Stimulated activated CD4-positive, alpha-beta T cell treated with anti-CD3 and anti-CD28 coated beads, Interleukin-1b, Interleukin-23, amount 100 ng/mL, for 4 hours (primary cell): Measurements from ENCODE around the gene SNX2.

ENCODE experiments used
- DNase-seq, 2 donors: peaks; one replicate each; pipeline ENCODE4 v3.0.0-alpha.2; 2020; ENCODE audit warnings: low read depth in 2 of 2

SNX2 gene

DNA sequence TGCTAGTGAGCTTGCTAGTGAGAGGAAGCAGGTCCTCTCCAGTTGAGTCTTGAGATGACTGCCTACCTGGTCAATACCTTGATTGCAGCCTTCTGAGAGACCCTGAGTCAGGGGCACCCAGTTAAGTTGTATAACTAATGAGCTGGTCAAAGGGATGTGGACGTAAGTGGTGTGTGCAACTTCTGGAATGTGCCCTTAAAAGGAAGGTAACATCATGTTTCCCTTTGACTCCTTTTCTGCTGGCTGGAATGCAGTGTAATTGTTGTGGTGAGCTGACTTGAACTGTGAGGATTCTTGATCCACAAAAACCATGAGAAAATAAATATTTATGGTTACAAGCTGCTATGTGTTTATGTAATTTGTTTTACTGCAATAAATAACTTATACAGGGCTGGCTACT is 2.4 kb upstream of the SNX2 start:
- no peak for DNase-seq

DNA sequence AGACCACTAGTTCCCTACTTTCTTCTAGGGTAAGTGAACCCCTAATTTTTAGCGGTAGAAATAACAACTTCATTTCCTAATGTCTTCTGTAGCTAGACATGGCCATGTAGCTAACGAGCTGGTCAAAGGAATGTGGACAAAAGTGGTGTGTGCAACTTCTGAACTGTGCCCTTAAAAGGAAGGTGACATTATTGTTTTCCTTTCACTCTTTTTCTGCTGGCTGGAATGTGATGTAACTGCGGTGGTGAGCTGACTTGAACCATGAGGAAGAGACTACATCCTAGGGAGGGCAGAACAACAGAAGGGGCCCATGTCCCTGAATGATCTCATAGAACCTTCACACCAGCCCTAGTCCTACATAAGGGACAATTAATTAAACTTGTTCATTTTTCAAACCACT is 1.3 kb upstream of the SNX2 start:
- no peak for DNase-seq

DNA sequence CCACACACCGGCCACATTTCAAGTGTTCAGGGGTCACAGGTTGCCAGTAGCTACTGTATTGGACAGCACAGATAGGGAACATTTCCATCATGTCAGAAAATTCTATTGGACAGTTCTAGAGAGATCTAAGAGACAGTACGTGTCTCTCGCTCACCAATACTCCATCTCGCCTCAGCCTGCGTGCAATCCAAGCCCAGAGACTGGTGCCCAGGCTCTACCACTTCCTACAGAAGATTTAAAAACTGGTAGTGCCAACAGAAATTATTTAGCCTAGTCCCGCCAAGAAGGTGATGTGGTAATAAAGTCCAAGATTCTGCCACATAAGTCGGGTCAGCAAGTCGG is 390 bp upstream of the SNX2 start:
- no peak for DNase-seq

DNA sequence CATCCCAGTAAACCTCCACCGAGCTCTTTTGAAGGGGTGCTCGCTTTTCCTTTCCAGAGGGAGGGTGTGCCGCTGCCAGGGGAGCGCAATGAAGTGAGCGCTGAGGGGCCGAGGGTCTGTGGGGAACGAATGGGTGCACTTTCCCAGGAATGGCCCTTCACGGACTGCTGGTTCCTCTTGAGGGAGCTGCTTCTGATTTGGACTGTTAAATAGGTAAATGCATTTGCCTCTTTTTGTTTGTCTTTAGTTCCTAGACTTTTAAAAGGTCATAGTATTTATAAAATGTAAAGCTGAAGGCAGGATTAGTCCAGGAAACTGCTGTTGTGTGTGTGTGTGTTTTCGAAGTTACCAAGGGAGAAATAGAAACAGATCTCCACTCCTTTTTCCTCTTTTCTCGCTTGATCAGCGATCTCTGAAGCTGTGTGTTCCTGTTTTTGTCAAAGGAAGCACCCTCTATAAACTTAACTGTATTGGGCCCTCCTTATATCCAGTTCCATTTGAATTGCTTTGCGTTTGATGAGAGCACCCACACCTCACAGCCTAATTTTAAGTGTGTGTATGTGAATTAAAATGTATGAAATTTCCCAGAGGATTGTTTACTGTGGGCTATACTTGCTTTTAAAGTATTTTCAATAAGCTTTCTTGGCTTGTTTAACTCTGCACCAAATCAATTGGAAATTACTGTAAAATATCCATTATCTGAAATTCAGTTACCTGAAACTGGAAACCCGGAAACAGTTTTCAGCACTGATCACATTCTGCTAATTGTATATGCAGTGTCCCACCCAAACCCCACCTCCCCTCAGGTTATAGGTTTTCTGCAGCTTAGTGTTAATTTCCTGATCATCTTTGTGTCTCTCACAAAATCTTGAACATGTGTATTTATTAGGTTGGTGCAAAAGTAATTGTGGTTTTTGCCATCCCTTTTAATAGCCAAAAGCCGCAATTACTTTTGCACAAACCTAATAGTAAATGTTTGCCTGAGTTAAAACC is 966 bp downstream of the SNX2 start:
- no peak for DNase-seq

DNA sequence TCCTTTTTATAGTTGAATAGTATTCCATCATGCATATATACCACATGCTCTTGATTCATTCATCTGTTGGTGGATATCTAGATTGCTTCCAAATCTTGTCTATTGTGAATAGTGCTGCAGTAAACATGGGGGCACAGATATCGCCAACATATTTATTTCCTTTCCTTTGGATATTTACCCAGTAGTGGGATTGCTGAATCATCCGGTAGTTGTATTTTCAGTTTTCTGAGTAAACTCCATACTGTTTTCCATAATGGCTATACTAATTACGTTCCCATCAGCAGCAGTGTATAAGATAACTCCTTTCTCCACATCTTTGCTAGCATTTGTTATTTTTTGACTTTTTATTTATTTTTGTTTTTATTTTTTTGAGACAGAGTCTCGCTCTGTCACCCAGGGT is 3.3 kb downstream of the SNX2 start:
- no peak for DNase-seq

DNA sequence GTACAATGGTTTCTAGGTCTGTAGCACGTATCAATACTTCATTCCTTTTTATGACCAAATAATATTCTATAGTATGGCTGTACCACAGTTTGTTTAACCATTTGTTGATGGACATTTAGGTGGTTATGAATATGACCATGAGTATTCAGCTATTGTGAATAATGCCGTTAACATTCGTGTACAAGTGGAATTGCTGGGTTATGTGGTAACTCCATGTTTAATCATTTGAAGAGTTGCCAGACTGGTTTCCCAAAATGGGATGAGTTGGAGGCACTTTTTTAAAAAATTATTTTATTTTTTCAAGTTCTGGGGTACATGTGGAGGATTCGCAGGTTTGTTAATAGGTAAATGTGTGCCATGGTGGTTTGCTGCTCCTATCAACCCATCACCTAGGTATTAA is 4.6 kb downstream of the SNX2 start:
- DNase-seq: no peak

DNA sequence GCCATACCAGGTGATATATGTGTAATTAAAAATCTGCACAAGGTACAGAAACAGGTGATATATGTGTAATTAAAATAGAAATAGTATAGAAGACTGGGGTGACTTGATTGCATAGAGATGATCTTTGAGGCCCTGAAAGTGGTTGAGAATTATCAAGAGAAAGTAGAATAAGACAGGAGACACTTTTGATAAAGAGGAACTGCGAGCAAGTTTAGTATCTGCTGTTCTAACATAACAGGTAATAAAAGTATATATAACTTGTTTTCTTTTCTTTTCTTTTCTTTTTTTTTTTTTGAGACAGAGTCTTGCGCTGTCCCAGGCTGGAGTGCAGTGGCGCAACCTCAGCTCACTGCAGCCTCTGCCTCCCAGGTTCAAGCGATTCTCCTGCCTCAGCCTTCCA is 5.4 kb downstream of the SNX2 start:
- no peak for DNase-seq

DNA sequence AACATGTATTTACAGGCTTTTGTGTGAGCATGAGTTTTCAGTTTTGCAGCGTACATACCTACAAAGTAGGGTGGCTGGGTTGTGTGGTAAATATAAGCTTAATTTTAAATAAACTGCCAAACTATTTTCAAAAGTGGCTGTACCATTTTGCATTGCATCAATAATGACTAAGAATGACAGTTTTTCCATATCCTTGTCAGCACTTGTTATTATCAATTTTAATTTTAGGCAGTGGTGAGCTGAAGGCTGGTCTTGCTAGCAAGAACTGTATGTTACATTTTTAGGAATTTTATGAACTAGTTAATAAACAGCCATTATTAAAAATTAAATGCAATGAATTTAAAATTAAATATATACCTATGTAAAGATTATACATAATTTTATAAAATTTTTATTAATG is 6.6 kb downstream of the SNX2 start:
- no peak for DNase-seq

DNA sequence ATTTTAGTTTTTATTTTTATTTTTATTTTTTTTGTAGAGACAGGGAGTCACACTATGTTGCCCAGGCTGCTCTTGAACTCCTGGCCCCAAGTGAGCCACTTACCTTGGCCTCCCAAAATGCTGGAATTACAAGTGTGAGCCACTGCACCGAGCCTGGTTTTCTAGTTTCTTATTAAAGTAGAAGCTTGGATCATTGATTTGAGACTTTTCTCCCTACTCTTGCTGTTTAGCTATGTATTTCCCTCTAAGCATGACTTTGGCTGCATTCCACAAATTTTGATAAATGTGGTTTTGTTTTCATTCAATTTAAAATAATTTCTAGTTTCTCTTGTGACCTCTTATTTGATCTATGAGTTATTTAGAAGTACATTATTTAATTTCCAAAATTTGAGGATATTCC is 10.4 kb downstream of the SNX2 start:
- DNase-seq: no peak

DNA sequence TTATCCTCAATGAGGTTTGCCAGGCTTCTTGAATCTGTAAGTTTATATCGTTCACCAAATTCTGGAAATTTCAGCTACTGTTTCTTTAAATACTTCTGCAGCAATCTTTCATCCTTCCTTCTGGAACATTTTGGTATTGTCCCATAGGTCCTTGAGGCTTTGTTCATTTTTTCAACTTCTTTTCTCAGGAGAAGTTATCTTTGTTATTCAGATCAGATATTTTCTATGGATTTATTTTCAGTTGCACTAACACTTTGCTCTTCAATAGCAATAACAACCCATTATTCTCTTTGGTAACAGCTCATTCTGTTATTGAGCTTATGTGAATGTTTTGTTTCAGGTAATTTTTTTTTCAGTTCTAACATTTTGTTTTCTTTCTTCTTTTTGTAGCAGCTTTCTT is 13.5 kb downstream of the SNX2 start:
- DNase-seq: no peak

DNA sequence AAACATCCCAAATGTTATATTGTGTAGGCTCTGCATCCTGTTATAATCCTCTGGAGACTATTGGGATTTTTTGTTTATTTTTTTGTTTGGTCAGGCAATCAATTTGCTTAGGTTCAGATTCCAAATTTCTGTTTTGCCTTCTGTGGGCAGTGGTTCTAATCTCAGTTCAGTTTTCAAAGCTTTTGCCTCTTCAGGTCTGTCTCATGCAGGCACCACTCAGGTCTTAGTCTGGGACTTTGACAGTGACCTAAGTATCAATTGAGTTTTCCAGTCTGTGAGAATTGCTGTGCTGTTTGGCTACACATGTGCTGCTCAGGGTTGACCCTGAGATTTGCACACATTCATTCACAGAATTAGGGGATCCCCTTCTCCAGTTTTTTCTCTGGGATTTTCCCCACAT is 14.1 kb downstream of the SNX2 start:
- DNase-seq: no peak

DNA sequence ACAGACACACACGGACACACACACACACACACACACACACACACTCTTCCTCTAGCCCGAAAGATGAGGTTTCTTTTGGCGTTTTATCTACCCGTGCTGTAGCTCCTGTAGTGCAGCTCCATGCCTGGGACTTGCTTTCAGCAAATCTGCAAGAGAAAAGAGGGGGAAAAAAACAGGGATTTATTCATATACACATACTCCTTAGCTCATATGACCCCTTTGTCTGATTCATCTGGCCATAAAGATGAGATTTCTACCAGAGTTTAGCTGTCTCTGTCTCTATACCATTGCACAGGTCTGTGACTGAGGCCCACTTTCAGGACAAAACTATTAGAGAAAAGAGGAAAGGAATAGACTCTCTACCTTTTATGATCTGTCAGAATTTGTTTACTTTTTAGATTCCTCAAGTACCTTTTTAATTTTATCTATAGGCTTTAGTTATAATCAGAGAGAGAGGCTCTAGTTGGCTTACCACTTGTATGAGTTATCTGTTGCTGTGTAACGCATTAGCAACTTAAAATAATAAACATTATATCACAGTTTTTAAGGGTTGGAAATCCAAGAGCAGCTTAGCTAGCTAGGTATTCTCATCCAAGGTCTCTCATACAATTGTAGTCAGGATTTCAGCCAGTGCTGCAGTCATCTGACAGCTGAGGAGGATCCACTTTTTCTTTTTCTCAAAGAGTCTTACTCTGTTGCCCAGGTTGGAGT is 14.7 kb downstream of the SNX2 start:
- DNase-seq: no peak

DNA sequence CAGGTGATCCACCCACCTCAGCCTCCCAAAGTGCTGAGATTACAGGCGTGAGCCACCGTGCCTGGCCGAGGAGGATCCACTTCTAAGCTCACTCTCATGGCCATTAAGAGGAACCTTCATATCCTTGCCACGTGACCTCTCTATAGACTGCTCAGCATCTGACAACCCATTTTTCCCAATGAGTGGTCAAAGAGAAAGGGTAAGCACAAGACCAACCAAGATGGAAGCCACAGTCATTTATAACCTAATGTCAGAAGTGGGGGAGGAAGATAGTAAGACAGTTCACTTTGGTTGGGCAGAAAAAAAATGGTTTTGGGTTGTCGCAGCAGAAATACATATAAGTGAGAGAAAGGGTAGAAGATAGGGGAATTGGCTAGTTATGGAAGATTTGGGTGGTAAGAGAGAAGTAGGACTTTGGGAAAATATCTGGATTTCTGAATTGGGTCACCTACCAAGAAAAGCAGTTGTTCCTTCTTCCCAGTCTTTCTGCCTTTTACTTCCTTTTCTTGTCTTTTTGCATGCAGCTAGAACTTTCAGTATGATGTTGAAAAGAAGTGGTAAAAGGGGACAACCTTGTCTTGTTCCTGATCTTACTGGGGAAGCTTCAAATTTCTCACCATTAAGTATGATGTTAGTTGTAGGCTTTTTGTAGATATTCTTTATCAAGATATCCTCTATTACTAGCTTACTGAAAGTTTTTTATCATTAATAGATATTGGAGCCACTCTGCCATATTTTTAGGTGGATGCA is 15.6 kb downstream of the SNX2 start:
- no peak for DNase-seq

DNA sequence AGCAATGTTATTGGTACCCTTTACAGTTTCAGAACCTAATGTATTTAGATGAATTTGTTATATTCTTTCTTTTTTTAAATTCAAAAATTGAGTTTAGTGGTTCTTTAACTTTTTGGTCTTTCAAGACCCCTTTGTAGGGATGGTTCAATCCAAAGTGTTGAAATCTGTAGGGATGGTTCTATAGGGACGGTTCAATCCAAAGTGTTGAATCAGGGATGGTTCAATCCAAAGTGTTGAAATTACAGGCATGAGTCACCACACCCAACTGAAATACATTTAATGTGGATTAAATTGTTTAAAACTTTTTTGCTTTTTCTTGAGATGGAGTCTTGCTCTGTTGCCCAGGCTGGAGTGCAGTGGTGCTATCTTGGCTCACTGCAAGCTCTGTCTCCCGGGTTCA is 30.6 kb downstream of the SNX2 start:
- no peak for DNase-seq

DNA sequence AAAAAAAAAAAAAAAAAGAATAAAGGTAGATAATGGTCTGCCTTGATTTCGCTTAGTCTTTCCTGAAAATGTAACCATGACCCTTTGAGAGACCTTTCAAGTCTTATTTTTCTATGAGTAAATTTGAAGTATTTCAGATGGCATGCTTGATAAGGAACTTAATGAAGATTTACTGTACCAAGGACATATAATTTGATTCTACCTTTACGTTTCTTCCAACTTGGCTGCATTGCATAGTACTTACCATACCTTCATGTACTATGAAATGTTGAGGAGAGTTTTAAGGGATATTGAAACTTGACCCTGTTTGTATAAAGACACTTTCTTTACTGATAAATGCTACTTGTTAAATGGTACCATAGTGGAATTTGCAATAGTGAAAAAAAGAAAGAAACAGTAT is 35.5 kb downstream of the SNX2 start:
- no peak for DNase-seq

DNA sequence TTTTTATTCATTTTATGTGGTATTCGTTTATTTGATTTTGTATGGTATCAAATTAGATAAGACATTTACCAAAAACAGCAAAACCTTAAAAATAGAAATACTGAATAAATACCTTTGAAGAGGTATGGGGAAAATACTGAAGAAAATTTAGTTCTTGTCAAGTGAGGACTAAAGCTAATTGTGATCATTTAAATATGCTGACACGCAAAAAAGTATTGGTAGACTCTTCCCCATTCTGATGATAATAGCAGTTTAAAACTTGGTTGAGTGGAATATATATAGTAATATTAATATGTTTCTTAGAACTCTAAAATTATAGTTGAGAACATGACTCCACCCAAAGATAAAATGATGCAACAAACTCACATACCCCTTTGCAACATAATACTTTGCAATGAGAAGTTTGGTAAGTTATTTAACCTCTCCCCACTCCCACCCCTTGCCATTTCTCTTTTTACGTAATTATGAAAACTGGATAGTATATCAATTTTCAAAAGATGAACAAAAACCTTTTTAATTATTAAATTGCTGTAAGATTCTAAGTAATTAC is 40.4 kb downstream of the SNX2 start:
- no peak for DNase-seq

DNA sequence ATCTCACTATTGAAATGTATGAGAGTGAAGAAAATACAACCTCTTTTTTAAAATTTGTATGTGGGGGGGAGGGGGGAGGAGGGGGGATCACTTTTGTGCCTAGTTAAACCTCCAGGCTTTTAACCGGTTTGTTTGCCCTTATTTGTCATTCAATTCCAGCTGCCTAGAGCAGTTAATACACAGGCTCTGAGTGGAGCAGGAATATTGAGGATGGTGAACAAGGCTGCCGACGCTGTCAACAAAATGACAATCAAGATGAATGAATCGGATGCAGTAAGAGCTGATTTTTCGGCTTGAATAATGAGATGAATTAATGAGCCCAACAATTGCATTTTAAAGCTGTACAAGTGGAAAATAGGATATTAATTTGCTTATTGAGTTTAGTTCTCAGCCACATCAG is 41.9 kb downstream of the SNX2 start:
- no peak for DNase-seq

DNA sequence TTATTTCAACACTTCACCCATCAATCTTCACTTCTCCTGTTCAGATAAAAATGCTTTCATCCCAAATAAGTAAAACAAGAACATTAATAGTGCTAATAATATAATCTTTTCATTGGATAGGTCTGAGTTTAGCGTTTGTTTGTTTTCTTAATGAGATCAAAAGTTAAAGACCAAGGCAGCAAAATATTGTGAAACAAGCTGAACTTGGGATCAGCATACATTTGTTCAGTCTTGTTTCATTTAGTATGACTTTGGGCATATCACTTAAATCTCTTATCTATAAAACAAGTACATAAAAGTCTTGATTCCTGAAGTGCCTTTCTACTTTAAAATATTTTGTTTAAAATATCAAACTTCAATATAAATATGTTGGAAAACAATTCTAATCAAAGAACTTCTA is 57.1 kb downstream of the SNX2 start:
- DNase-seq: no peak

DNA sequence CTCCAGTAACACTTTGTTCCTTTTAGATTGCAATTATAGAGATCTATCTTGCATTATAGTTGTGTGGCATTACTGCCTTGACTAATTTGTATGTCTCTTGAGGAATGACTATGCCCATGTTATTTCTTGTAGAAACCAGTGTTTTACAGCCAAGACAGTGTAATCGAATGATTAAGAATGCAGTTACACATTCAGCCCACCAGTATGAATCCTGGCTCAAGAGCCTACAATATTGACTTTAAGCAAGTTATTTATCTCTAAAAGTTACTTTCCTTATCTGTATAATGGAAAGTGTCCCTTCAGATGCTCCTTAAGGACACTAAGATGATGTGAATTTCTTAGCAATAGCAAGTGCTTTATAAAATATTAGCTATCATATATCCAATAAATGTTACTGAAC is 60.8 kb downstream of the SNX2 start:
- DNase-seq: no peak

DNA sequence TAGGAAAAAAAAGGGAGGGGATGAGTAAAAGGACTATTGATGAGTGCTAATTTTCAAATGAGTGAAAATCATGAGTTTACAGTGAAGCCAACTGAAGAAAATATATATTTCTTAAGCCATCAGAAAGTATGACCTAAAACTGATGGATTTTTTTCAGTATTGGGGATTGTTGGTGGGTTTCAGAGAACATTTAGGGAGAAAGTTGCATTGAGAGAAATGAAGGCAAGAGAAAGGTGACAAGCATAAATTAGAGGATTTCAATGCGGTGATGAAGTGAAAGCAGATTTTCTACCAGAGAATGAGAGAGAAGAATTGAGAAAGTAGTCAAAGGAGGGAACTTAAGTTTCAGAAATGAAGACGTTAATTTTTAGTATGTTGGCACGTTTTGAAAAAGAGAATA is 62.1 kb downstream of the SNX2 start:
- DNase-seq: no peak

DNA sequence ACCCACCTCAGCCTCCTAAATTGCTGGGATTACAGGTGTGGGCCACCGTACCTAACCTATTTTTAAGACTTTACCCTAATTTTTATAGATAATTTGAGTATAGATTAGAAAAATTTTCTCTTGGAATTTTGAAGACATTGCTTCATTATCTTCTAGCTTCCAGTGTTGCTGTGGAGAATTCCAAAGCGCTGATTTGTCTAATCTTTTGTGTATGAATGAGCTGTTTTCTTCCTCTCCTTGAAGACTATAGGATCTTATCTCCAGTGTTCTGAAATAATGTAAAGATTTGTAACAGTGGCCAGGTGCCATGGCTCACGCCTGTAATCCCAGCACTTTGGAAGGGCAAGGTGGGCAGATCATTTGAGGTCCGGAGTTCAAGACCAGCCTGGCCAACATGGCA is 64.9 kb downstream of the SNX2 start:
- DNase-seq: no peak

DNA sequence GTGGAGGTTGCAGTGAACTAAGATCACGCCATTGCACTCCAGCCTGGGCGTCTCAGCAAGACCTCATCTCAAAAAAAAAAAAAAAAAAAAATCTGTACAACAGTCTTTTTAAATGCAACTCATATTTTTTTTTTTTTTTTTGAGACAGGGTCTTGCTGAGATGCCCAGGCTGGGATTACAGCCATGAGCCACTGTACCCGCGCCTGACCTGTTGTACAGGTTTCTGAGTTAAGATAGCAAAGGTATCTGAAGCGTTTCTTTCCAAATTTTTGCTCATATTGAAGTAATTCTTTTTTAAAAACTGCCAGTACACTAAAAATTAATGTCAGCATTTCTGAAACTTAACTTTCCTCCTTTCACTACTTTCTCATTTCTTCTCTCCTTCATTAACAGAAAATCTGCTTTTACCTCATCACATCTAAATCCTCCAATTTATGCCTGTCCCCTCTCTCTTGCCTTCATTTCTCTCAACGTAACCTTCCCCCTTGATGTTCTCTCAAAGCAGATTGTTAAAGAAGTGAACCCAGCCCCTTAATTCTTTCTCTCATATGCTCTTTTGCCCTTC is 67.2 kb downstream of the SNX2 start:
- DNase-seq: no peak
